Neuronal stem cell (in vitro differentiated cells): ENCODE measurements around the gene ANK3.

ENCODE experiments used
- DNase-seq: peaks from one replicate; pipeline ENCODE4 v3.0.0-alpha.2; 2013; ENCODE audit warnings: low spot score
- H2AFZ ChIP-seq: one replicate; pipeline ENCODE4 v1.6.1; 2013; ENCODE audit warnings: mild to moderate bottlenecking, low read length, inconsistent platforms
- H2AK5ac ChIP-seq: 2 replicates; pipeline ENCODE4 v1.6.1; 2013; ENCODE audit warnings: low read depth, mild to moderate bottlenecking, inconsistent platforms, low read length, moderate library complexity, mixed read lengths
- H2BK120ac ChIP-seq: 2 replicates; pipeline ENCODE4 v1.6.1; 2013; ENCODE audit warnings: low read depth, mild to moderate bottlenecking, inconsistent platforms, low read length, moderate library complexity, mixed read lengths
- H2BK12ac ChIP-seq: one replicate; pipeline ENCODE4 v1.6.1; 2013; ENCODE audit warnings: low read length, inconsistent platforms
- H2BK15ac ChIP-seq: 2 replicates; pipeline ENCODE4 v1.6.1; 2013; ENCODE audit warnings: mild to moderate bottlenecking, low read length, inconsistent platforms, mixed read lengths
- H2BK5ac ChIP-seq: one replicate; pipeline ENCODE4 v1.6.1; 2013; ENCODE audit warnings: inconsistent platforms, mild to moderate bottlenecking, low read length, moderate library complexity
- H3K14ac ChIP-seq: one replicate; pipeline ENCODE4 v1.6.1; 2013; ENCODE audit warnings: low read length, inconsistent platforms
- H3K18ac ChIP-seq: 2 replicates; pipeline ENCODE4 v1.6.1; 2013; ENCODE audit warnings: low read length, inconsistent platforms
- H3K23ac ChIP-seq: 2 replicates; pipeline ENCODE4 v1.6.1; 2013; ENCODE audit warnings: low read depth, mild to moderate bottlenecking, mixed read lengths, low read length, inconsistent platforms; ENCODE audit not compliant: poor library complexity
- H3K27ac ChIP-seq: replicated peaks from 3 replicates; pipeline ENCODE4 v1.5.1; 2013; ENCODE audit warnings: low read length, inconsistent platforms
- H3K27me3 ChIP-seq, 3 experiments: 2 replicates each; pipeline ENCODE4 v1.6.1; 2013; ENCODE audit warnings: low read length in 3 of 3, mild to moderate bottlenecking in 2 of 3, inconsistent platforms in 1 of 3, low read depth in 1 of 3, mixed read lengths in 1 of 3, moderate library complexity in 1 of 3; ENCODE audit not compliant: control insufficient read depth in 3 of 3, insufficient read depth in 3 of 3
- H3K36me3 ChIP-seq, 2 donors: replicated peaks in 1 of 2; 2 replicates each; pipeline ENCODE4 v1.6.1; 2013; ENCODE audit warnings: low read length in 2 of 2; ENCODE audit not compliant: control insufficient read depth in 2 of 2, insufficient read depth in 2 of 2
- H3K4ac ChIP-seq: 2 replicates; pipeline ENCODE4 v1.6.1; 2013; ENCODE audit warnings: inconsistent platforms, mild to moderate bottlenecking, low read length, moderate library complexity
- H3K4me1 ChIP-seq, 2 donors: 1 replicate in 1 of 2; 2 replicates in 1 of 2; pipeline ENCODE4 v1.6.1; 2013; ENCODE audit warnings: low read length in 2 of 2, low read depth in 1 of 2; ENCODE audit not compliant: control insufficient read depth in 2 of 2, insufficient read depth in 1 of 2
- H3K4me2 ChIP-seq: one replicate; pipeline ENCODE4 v1.6.1; 2013; ENCODE audit warnings: mild to moderate bottlenecking, low read length, inconsistent platforms; ENCODE audit not compliant: insufficient read depth, poor library complexity, severe bottlenecking
- H3K4me3 ChIP-seq, 2 donors: 2 replicates each; pipeline ENCODE4 v1.5.1; 2013; ENCODE audit warnings: low read length in 2 of 2, mild to moderate bottlenecking in 2 of 2, inconsistent platforms in 1 of 2, moderate library complexity in 1 of 2
- H3K79me1 ChIP-seq: one replicate; pipeline ENCODE4 v1.6.1; 2013; ENCODE audit warnings: low read depth, mild to moderate bottlenecking, inconsistent platforms, low read length, moderate library complexity
- H3K9ac ChIP-seq: one replicate; pipeline ENCODE4 v1.6.1; 2013; ENCODE audit warnings: mild to moderate bottlenecking, low read depth, low read length, inconsistent platforms; ENCODE audit not compliant: poor library complexity
- H3K9me3 ChIP-seq, 2 donors: replicated peaks in 1 of 2; 2 replicates each; pipeline versions ENCODE3 to v1.6.1; 2013; ENCODE audit warnings: low read length in 2 of 2, mild to moderate bottlenecking in 2 of 2, inconsistent platforms in 1 of 2, low read depth in 1 of 2, mixed read lengths in 1 of 2, moderate library complexity in 1 of 2; ENCODE audit not compliant: control insufficient read depth in 2 of 2, insufficient read depth in 1 of 2
- H4K8ac ChIP-seq: one replicate; pipeline ENCODE4 v1.6.1; 2013; ENCODE audit warnings: low read depth, mild to moderate bottlenecking, inconsistent platforms, low read length, moderate library complexity
- H4K91ac ChIP-seq: one replicate; pipeline ENCODE4 v1.6.1; 2013; ENCODE audit warnings: low read length, low read depth, mild to moderate bottlenecking, inconsistent platforms; ENCODE audit not compliant: poor library complexity
- WGBS, 2 donors: extraction: QIAGEN DNeasy Blood & Tissue Kit; methylation state at CpG; one replicate each; pipeline ENCODE4 v1.1.7; 2013; ENCODE audit warnings: missing lambda C conversion rate in 2 of 2, mixed read lengths in 1 of 2; ENCODE audit not compliant: insufficient read length in 2 of 2, insufficient replicate concordance in 1 of 2; ENCODE audit errors: extremely low coverage in 2 of 2; 5-methylcytosine and 5-hydroxymethylcytosine counted together

The ANK3 gene

DNA sequence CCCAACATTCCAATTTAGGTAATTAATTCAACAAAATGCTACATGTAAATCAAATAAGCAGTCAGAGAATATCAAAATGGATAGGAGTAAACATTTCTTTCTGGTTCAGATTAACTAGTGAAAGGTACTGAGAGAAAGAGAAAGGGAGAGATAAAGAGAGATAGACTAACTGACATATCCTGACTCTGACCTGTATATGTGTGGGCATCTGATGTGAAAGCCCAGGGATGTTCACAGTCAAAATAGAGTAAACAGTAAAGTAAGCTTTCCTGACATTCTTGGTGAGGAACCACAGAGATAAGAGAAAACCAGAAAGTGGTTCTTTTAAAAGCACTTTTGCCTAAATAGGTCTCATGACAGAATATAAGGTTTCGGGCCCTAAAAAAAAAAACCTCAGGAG lies 37.5 kb upstream of the ANK3 start:
- H4K91ac ChIP-seq: no peak overlapping the region
- no peak overlapping the region for H2BK12ac ChIP-seq
- H2BK120ac ChIP-seq: no peak overlapping the region
- peaks cover 0 to 10% of the 10 kb centered on the region in 2 donors for H3K9me3 ChIP-seq
- no peak overlapping the region for H3K27ac ChIP-seq
- DNase-seq: no peak
- H3K36me3 ChIP-seq: no peaks in the 10 kb centered on the region
- no peaks in the 10 kb centered on the region for H3K79me1 ChIP-seq
- WGBS, 2 donors: no CpG with 5 or more reads among the region's 1 CpG
- no peak overlapping the region for H3K9ac ChIP-seq
- no peak overlapping the region for H3K23ac ChIP-seq
- no peak overlapping the region for H3K18ac ChIP-seq
- no peak overlapping the region for H2BK5ac ChIP-seq
- no peak overlapping the region for H3K14ac ChIP-seq
- H2AFZ ChIP-seq: no peak overlapping the region
- H2AK5ac ChIP-seq: no peak overlapping the region
- no peak overlapping the region for H3K4ac ChIP-seq
- H2BK15ac ChIP-seq: no peak overlapping the region
- no peak overlapping the region for H3K4me3 ChIP-seq
- no peak overlapping the region for H4K8ac ChIP-seq
- no peak overlapping the region for H3K4me2 ChIP-seq
- H3K27me3 ChIP-seq: no peaks in the 10 kb centered on the region
- peaks cover 0 to 12% of the 10 kb centered on the region in 2 donors for H3K4me1 ChIP-seq

DNA sequence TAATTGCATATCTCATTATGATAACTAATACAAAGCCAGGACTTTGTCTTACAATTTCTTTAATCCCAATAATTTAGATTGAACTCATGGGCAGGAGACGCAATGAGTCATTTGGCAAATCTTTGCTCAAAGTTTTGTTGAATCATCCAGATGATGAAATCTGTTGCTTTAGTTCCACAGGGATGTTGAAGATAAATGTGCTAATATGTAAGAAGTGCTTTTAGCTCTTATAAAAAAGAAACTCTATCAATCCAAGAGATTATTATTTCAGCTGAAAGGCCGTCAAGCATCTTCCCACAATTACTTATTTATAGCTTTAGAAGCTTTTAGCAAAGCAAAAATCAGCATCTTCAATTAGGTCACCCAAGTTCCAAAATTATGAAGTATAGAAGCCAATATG lies 36.8 kb upstream of the ANK3 start:
- H3K9me3 ChIP-seq: peaks cover 0 to 5% of the 10 kb centered on the region in 2 donors
- H3K18ac ChIP-seq: no peak overlapping the region
- no peak overlapping the region for H2BK15ac ChIP-seq
- no peak overlapping the region for H2BK5ac ChIP-seq
- H4K8ac ChIP-seq: no peak overlapping the region
- H3K27me3 ChIP-seq: no peaks in the 10 kb centered on the region
- no peak overlapping the region for H4K91ac ChIP-seq
- H2BK120ac ChIP-seq: no peak overlapping the region
- no peak overlapping the region for H3K4me3 ChIP-seq
- H3K23ac ChIP-seq: no peak overlapping the region
- no peaks in the 10 kb centered on the region for H3K79me1 ChIP-seq
- no peak overlapping the region for H2AK5ac ChIP-seq
- H3K36me3 ChIP-seq: no peaks in the 10 kb centered on the region
- no peak overlapping the region for H3K9ac ChIP-seq
- H2AFZ ChIP-seq: no peak overlapping the region
- WGBS, 2 donors: no CpG with 5 or more reads among the region's 2 CpGs
- H2BK12ac ChIP-seq: no peak overlapping the region
- DNase-seq: no peak
- H3K4me2 ChIP-seq: no peak overlapping the region
- H3K4ac ChIP-seq: no peak overlapping the region
- H3K4me1 ChIP-seq: peaks cover 0 to 12% of the 10 kb centered on the region in 2 donors
- no peak overlapping the region for H3K14ac ChIP-seq
- H3K27ac ChIP-seq: no peak overlapping the region

DNA sequence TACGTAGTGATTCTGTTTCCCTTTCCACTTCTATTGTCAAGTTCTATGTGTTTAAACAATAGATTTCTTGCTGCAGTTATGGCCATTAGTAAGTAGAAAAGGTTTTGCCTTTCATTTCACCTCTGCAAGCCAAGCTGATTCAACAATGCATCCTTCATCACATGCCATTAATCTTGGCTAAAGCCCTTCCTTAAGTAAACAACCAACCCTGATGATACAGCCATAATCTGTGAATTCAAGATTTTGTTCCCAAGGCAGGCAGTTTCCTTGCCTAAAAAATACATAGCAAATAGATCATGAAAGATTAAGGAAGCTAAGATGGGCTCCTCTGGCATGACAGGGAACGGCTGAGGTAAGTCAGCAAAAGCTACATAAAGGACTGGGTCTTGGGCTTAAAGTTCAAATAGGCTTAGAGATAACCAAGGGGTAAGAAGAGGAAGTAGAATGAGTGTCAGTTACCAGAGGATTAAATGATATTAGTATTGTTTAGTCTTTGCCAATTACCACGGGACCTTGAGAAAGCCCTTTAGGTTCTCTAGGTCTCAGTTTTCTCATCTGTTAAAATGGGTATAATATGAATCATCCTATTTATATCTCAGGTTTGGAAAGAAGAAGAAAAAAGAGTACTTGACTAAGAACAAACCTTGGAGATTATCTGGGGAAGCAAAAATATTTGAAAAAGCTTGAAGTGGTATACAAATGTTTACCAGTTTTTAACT lies 35.9 kb upstream of the ANK3 start:
- H3K9me3 ChIP-seq: no peaks in the 10 kb centered on the region
- no peak overlapping the region for H3K23ac ChIP-seq
- no peak overlapping the region for H4K8ac ChIP-seq
- H2BK5ac ChIP-seq: no peak overlapping the region
- H3K4ac ChIP-seq: no peak overlapping the region
- no peak overlapping the region for H2AFZ ChIP-seq
- no CpG with 5 or more reads among the region's 3 CpGs for WGBS, 2 donors
- no peak overlapping the region for H2AK5ac ChIP-seq
- H2BK15ac ChIP-seq: no peak overlapping the region
- peaks cover 0 to 12% of the 10 kb centered on the region in 2 donors for H3K4me1 ChIP-seq
- no peak overlapping the region for H3K4me3 ChIP-seq
- H2BK120ac ChIP-seq: no peak overlapping the region
- no peak overlapping the region for H3K14ac ChIP-seq
- H2BK12ac ChIP-seq: no peak overlapping the region
- no peak overlapping the region for H3K9ac ChIP-seq
- H3K18ac ChIP-seq: no peak overlapping the region
- H3K27me3 ChIP-seq: no peaks in the 10 kb centered on the region
- no peaks in the 10 kb centered on the region for H3K36me3 ChIP-seq
- no peak overlapping the region for H4K91ac ChIP-seq
- no peak overlapping the region for H3K27ac ChIP-seq
- DNase-seq: no peak
- no peak overlapping the region for H3K4me2 ChIP-seq
- H3K79me1 ChIP-seq: no peaks in the 10 kb centered on the region

DNA sequence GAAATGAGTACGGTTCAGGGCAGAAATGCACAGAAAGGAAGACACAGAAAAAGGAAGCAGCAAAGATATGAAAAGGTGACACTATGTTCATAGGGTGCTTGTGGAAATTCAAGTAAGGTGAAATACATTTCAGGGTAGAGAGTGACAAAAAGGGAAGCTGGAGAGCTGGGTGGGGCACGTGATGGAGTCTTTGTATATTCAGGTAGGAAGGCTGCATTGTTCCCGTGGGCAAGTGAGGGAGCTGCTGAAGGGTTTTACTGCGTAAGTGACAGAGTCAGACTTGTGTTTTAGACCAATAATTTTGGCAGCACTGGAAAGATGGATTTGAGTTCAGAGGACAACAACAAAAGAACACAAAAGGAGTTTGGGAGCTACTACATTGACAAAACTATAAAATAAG lies 35.3 kb upstream of the ANK3 start:
- no peak overlapping the region for H2BK5ac ChIP-seq
- no peak overlapping the region for H3K27ac ChIP-seq
- no peak overlapping the region for H3K4ac ChIP-seq
- H3K4me2 ChIP-seq: no peak overlapping the region
- no peak overlapping the region for H3K23ac ChIP-seq
- H2AK5ac ChIP-seq: no peak overlapping the region
- H2BK15ac ChIP-seq: no peak overlapping the region
- no peak overlapping the region for H3K9ac ChIP-seq
- no peaks in the 10 kb centered on the region for H3K36me3 ChIP-seq
- no CpG with 5 or more reads among the region's 4 CpGs for WGBS, 2 donors
- no peak for DNase-seq
- no peak overlapping the region for H4K91ac ChIP-seq
- no peak overlapping the region for H2BK120ac ChIP-seq
- no peak overlapping the region for H2BK12ac ChIP-seq
- no peak overlapping the region for H3K14ac ChIP-seq
- no peaks in the 10 kb centered on the region for H3K9me3 ChIP-seq
- H3K79me1 ChIP-seq: no peaks in the 10 kb centered on the region
- no peak overlapping the region for H3K4me3 ChIP-seq
- H3K18ac ChIP-seq: no peak overlapping the region
- H4K8ac ChIP-seq: no peak overlapping the region
- H2AFZ ChIP-seq: no peak overlapping the region
- H3K4me1 ChIP-seq: peaks cover 0 to 12% of the 10 kb centered on the region in 2 donors
- H3K27me3 ChIP-seq: no peaks in the 10 kb centered on the region
